Measurements from ENCODE around the gene AP1S3. TPM values are rescaled to one million over a fixed set of nuclear protein-coding genes. Genes with fewer than 3 reads are reported as not detected.

Gene AP1S3
- polyA plus RNA-seq, 1 donor, result 6.3 TPM

DNA sequence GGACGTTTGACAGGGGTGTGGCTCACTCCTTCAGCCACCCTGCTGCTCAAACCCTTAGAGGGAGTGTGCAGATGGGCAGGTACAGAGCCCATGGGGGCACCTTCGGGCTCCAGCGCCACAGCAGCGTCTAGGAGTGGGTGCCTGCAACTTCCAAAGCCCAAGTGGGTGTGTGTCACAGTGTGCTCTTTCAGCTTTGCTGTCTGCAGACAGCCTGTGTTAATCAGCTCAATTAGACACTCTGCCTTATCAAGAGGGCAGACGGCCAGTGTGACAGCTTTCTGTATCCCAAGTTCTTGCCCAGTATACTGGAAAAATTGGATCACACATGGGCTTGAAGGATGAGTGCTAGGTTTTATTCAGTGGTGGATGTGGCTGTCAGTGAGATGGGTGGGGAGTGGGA, 96.7 kb downstream of the AP1S3 start:
- H3K4me1 ChIP-seq (ENCODE audit: control insufficient read depth, insufficient read depth, low read length), result no peaks in the 10 kb centered on the region
- no peak overlapping the region for H3K27ac ChIP-seq (ENCODE audit: low read length)
- H3K27me3 ChIP-seq (ENCODE audit: control insufficient read depth, insufficient read depth, low read length), result no peaks in the 10 kb centered on the region
- no peak overlapping the region for H3K4me3 ChIP-seq (ENCODE audit: low read length)
- no peaks in the 10 kb centered on the region for H3K9me3 ChIP-seq (ENCODE audit: control insufficient read depth, low read depth, low read length)
- no peak for DNase-seq
- no CpG with 5 or more reads among the region's 5 CpGs for WGBS (ENCODE audit: insufficient coverage, low lambda C conversion rate)
- H3K36me3 ChIP-seq (ENCODE audit: control insufficient read depth, insufficient read depth, low read length), result no peaks in the 10 kb centered on the region

DNA sequence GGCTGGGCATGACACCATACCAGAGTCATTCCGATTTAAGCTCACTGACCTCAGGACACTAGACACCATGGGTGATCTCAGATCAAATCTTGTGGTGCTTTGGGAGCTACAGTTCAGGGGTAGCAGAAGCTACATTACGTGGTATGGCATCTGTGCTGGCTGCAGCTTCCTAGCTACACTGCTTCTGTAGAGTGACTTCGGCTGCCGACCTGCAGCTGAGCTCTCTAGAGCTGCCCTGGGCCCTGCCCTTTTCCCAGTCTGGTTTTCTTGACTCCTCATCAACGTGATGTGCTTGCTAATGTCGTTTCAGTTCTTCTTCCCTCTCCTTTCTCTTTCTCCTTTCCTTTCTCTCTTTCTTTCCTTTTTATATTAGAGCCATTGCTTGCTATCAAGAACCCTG, 100.2 kb downstream of the AP1S3 start:
- 89% methylated on average over 4 of the region's 6 CpGs for WGBS (ENCODE audit: insufficient coverage, low lambda C conversion rate)
- H3K27me3 ChIP-seq (ENCODE audit: control insufficient read depth, insufficient read depth, low read length), result no peaks in the 10 kb centered on the region

DNA sequence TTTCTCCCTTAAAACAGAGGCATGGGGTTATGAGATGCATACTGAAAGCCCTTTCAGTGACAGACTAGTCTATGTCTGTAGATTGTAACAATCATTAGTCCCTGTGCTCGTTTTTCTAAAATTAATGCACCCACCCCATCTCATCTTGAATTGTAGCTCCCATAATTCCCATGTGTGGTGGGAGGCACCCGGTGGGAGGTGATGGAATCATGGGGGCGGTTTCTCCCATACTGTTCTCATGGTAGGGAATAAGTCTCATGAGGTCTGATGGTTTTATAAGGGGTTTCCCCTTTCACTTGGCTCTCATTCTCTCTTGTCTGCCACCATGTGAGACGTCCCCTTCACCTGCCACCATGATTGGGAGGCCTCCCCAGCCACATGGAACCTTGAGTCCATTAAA, 100.9 kb downstream of the AP1S3 start:
- Histone ChIP-seq H3K9me3 (ENCODE audit: control insufficient read depth, low read depth, low read length) (no peaks in the 10 kb centered on the region), H3K36me3 (ENCODE audit: control insufficient read depth, insufficient read depth, low read length) (no peaks in the 10 kb centered on the region), H3K4me3 (ENCODE audit: low read length) (no peak overlapping the region), H3K27ac (ENCODE audit: low read length) (no peak overlapping the region), H3K4me1 (ENCODE audit: control insufficient read depth, insufficient read depth, low read length) (no peaks in the 10 kb centered on the region), H3K27me3 (ENCODE audit: control insufficient read depth, insufficient read depth, low read length) (no peaks in the 10 kb centered on the region)
- DNase-seq, result no peak
- no CpG with 5 or more reads among the region's 4 CpGs for WGBS (ENCODE audit: insufficient coverage, low lambda C conversion rate)

More for the DNA sequence above, 100.2 kb downstream of the AP1S3 start:
- Histone ChIP-seq H3K27ac (ENCODE audit: low read length) (no peak overlapping the region), H3K9me3 (ENCODE audit: control insufficient read depth, low read depth, low read length) (no peaks in the 10 kb centered on the region), H3K4me3 (ENCODE audit: low read length) (no peak overlapping the region), H3K36me3 (ENCODE audit: control insufficient read depth, insufficient read depth, low read length) (no peaks in the 10 kb centered on the region), H3K4me1 (ENCODE audit: control insufficient read depth, insufficient read depth, low read length) (no peaks in the 10 kb centered on the region)
- DNase-seq, result no peak

DNA sequence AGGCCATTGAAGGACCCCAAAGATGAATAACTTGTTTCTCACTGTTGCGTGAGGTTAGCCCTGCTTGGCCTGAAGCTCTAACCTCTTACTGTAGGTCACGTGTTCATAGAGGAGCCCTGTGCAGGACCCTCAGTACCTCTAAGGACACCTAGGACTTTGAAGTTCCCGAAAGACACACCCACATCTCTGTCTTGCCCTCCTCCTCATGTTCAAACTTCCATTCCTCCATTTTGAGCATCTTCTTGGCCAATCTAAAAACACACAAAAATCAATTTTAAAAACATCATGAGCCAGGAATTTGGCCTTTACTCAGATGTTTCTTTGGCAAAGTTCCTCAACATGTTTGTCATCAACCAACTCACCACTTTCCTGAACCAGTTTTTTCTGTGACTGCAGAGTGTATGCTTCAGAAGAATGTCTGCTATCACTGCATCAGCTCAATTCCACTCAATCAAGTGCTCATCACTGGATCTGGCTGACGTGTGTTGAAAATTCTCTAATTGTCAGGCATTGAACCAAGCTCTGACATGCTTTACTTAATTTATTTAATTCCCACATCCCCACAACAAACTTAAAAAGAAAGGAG, 101.6 kb downstream of the AP1S3 start:
- H3K4me1 ChIP-seq (ENCODE audit: control insufficient read depth, insufficient read depth, low read length), result no peaks in the 10 kb centered on the region
- H3K27me3 ChIP-seq (ENCODE audit: control insufficient read depth, insufficient read depth, low read length), result no peaks in the 10 kb centered on the region
- no CpG with 5 or more reads among the region's 4 CpGs for WGBS (ENCODE audit: insufficient coverage, low lambda C conversion rate)

DNA sequence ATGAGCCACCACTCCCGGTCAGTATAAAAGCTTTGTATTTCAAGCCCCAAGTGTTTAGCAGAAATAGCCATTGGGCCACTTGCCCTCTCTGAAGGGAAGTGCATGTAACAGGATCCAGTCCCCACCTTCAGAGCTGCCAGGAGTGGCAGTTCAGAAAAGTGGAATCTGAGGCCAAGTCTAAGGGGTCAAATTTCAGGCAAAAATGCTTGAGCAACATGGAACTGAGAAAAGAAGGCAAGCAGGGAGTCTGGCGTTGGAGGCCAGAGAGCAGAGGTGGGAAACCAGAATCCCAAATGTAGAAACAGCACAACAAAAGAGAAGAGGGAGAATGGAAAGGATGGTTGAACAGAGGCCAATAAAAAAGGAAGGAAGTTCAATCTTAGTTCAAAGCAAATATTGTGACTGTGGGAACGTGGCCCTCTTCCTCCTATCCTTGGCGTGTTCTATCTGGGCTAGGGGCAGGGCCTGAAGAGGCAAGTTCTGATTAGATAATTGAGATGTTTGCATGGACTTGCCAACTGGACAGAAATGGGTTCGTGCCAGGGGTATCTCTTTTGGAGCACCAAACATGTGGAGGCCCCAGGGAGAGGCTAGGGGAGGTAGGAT, 102.2 kb downstream of the AP1S3 start:
- no peaks in the 10 kb centered on the region for H3K9me3 ChIP-seq (ENCODE audit: control insufficient read depth, low read depth, low read length)
- no peaks in the 10 kb centered on the region for H3K27me3 ChIP-seq (ENCODE audit: control insufficient read depth, insufficient read depth, low read length)
- no peak for DNase-seq
- no CpG with 5 or more reads among the region's 5 CpGs for WGBS (ENCODE audit: insufficient coverage, low lambda C conversion rate)
- H3K27ac ChIP-seq (ENCODE audit: low read length), result no peak overlapping the region
- H3K4me3 ChIP-seq (ENCODE audit: low read length), result no peak overlapping the region
- no peaks in the 10 kb centered on the region for H3K36me3 ChIP-seq (ENCODE audit: control insufficient read depth, insufficient read depth, low read length)
- no peaks in the 10 kb centered on the region for H3K4me1 ChIP-seq (ENCODE audit: control insufficient read depth, insufficient read depth, low read length)

More for the DNA sequence above, 101.6 kb downstream of the AP1S3 start:
- H3K4me3 ChIP-seq (ENCODE audit: low read length), result no peak overlapping the region
- DNase-seq, result no peak
- H3K27ac ChIP-seq (ENCODE audit: low read length), result no peak overlapping the region
- no peaks in the 10 kb centered on the region for H3K9me3 ChIP-seq (ENCODE audit: control insufficient read depth, low read depth, low read length)
- no peaks in the 10 kb centered on the region for H3K36me3 ChIP-seq (ENCODE audit: control insufficient read depth, insufficient read depth, low read length)

DNA sequence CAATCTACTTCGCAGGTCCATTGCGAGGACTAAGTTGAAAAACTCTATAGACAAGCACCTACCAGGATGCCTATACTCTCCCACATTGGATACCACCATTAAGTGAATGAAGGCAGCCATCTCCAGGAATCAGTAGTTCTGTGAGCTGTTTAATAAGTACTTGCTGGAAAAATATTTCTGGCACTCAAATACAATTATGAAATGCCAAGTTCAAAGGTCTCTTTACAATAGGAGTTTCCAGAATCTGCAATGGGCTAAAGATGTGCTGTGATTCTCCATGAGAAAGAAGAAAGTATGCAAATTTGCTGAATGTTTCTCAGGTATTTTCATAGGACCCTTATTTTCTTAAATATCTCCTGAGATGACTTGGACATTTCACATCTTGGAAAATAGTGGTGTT, 103.0 kb downstream of the AP1S3 start:
- no peak for DNase-seq
- H3K36me3 ChIP-seq (ENCODE audit: control insufficient read depth, insufficient read depth, low read length), result no peaks in the 10 kb centered on the region
- no peak overlapping the region for H3K4me3 ChIP-seq (ENCODE audit: low read length)
- no peak overlapping the region for H3K27ac ChIP-seq (ENCODE audit: low read length)
- H3K27me3 ChIP-seq (ENCODE audit: control insufficient read depth, insufficient read depth, low read length), result no peaks in the 10 kb centered on the region
- H3K4me1 ChIP-seq (ENCODE audit: control insufficient read depth, insufficient read depth, low read length), result no peaks in the 10 kb centered on the region
- WGBS (ENCODE audit: insufficient coverage, low lambda C conversion rate), result no CpG with 5 or more reads among the region's 2 CpGs
- no peaks in the 10 kb centered on the region for H3K9me3 ChIP-seq (ENCODE audit: control insufficient read depth, low read depth, low read length)

DNA sequence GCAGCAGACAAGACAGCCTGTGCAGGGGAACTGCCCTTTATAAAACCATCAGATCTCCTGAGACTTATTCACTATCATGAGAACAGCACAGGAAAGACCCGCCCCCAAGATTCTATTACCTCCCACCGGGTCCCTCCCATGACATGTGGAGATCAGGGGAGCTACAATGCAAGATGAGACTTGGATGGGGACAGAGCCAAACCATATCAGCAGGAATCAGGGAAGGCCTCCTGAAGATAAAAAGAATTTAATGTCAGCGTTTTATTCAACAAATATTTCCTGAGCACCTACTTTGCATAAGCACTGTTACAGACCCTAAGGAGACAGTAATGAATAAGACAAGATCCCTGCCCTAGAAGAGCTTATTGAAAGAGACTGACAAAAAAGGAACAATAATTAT, 105.0 kb downstream of the AP1S3 start:
- WGBS (ENCODE audit: insufficient coverage, low lambda C conversion rate), result 80% methylated on average over 1 of the region's 3 CpGs
- DNase-seq, result no peak
- Histone ChIP-seq H3K4me1 (ENCODE audit: control insufficient read depth, insufficient read depth, low read length) (no peaks in the 10 kb centered on the region), H3K27me3 (ENCODE audit: control insufficient read depth, insufficient read depth, low read length) (no peaks in the 10 kb centered on the region), H3K4me3 (ENCODE audit: low read length) (no peak overlapping the region), H3K9me3 (ENCODE audit: control insufficient read depth, low read depth, low read length) (no peaks in the 10 kb centered on the region), H3K36me3 (ENCODE audit: control insufficient read depth, insufficient read depth, low read length) (no peaks in the 10 kb centered on the region), H3K27ac (ENCODE audit: low read length) (no peak overlapping the region)

DNA sequence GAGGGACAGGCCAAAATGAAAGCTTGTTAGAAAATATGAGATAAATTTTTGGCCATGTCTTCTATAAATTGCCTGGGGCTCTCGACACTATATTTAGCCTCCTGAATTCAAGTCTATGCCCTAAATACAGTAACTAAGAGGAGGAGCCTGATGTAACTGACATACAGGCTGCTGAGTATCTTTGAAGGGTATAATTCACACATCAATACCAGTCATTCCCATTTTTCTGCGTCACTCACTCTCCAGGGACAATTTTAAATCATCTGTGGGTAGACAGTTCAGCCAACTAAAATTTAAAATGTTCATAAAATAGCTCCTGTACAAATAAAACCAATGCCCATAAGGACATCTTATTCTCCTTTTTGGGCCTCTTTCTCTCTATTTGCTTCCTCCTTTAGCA, 105.9 kb downstream of the AP1S3 start:
- H3K9me3 ChIP-seq (ENCODE audit: control insufficient read depth, low read depth, low read length), result no peaks in the 10 kb centered on the region
- H3K27ac ChIP-seq (ENCODE audit: low read length), result no peak overlapping the region
- no peaks in the 10 kb centered on the region for H3K4me1 ChIP-seq (ENCODE audit: control insufficient read depth, insufficient read depth, low read length)
- DNase-seq, result no peak
- H3K4me3 ChIP-seq (ENCODE audit: low read length), result no peak overlapping the region
- WGBS (ENCODE audit: insufficient coverage, low lambda C conversion rate), result 100% methylated on average over 1 of the region's 2 CpGs
- H3K36me3 ChIP-seq (ENCODE audit: control insufficient read depth, insufficient read depth, low read length), result no peaks in the 10 kb centered on the region
- no peaks in the 10 kb centered on the region for H3K27me3 ChIP-seq (ENCODE audit: control insufficient read depth, insufficient read depth, low read length)

DNA sequence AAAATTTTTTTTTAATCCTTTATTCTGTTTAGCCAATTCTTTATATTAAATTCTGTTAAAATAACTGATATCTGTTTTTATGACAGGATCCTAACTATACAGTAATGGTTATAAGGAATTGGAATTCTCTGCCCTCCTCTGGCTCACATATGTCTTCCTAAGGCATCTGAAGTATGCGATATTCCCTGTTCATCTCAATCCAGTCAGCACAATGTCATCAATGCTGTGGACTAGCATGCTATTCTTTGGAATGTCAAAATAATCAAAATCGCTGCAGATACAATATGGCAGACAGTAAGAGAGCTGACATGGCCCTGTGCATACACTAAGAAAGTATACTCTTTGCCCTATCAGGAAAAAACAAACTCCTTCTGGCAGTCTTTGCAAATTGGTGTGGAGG, 107.6 kb downstream of the AP1S3 start:
- no peaks in the 10 kb centered on the region for H3K27me3 ChIP-seq (ENCODE audit: control insufficient read depth, insufficient read depth, low read length)

DNA sequence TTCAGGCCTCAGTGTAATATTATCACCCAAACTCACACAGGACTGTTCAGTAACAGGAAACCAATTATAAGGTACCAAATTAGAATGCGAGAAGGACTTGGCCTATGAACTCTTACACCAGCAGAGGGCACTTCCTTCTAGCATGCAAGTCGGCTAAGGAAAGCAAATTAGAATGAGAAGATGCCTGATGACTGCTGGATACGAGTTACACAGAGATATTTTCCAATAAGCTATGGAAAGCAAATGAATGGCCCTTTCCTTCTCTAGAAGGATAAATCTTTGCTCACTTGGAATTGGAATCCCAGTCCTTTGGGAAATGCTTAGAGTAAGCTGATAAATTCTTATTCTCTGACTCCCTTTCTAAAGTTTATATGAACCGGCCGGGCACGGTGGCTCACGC, 109.8 kb downstream of the AP1S3 start:
- Histone ChIP-seq H3K27me3 (ENCODE audit: control insufficient read depth, insufficient read depth, low read length) (no peaks in the 10 kb centered on the region), H3K4me1 (ENCODE audit: control insufficient read depth, insufficient read depth, low read length) (no peaks in the 10 kb centered on the region), H3K27ac (ENCODE audit: low read length) (no peak overlapping the region), H3K36me3 (ENCODE audit: control insufficient read depth, insufficient read depth, low read length) (no peaks in the 10 kb centered on the region), H3K9me3 (ENCODE audit: control insufficient read depth, low read depth, low read length) (no peaks in the 10 kb centered on the region), H3K4me3 (ENCODE audit: low read length) (no peak overlapping the region)
- 15% methylated on average over 2 of the region's 7 CpGs for WGBS (ENCODE audit: insufficient coverage, low lambda C conversion rate)
- peak; percentile 21 to 41 for DNase-seq

More for the DNA sequence above, 107.6 kb downstream of the AP1S3 start:
- H3K27ac ChIP-seq (ENCODE audit: low read length), result no peak overlapping the region
- H3K4me1 ChIP-seq (ENCODE audit: control insufficient read depth, insufficient read depth, low read length), result no peaks in the 10 kb centered on the region
- no CpG with 5 or more reads among the region's 2 CpGs for WGBS (ENCODE audit: insufficient coverage, low lambda C conversion rate)
- DNase-seq, result no peak
- H3K9me3 ChIP-seq (ENCODE audit: control insufficient read depth, low read depth, low read length), result no peaks in the 10 kb centered on the region
- no peaks in the 10 kb centered on the region for H3K36me3 ChIP-seq (ENCODE audit: control insufficient read depth, insufficient read depth, low read length)
- H3K4me3 ChIP-seq (ENCODE audit: low read length), result no peak overlapping the region

All from large intestine (tissue), 3 donors.